ENCODE results near the gene PNPLA7.

- TF ChIP-seq FOXM1 (IDR thresholded peaks at IDR 0.05; ENCODE audit: borderline replicate concordance) (no peak), HDGF (IDR thresholded peaks at IDR 0.05; ENCODE audit: borderline replicate concordance) (no peak), ELF4 (IDR thresholded peaks at IDR 0.05) (no peak), SP1 (IDR thresholded peaks at IDR 0.05) (no peak), ARNT (IDR thresholded peaks at IDR 0.05) (no peak)
These were observed 19.0 kb downstream of the PNPLA7 start for GRCh38 chr9:137531099-137531765.

All from HEK293T (cell line).